Neural progenitor cell (in vitro differentiated cells): ENCODE measurements around the gene RIMKLB.
"Not testable (repeated sequence)": the region's sequence is repeated elsewhere in the genome, so short reads cannot be mapped to it uniquely, and the experiment has no call there.

Source experiments
- EZH2 ChIP-seq: fragments of 200-600 bp; sonication (generic); IDR thresholded peaks from 2 replicates; pipeline ENCODE4 v1.6.1; 2017; ENCODE audit warnings: antibody characterized with exemption, mild to moderate bottlenecking, moderate library complexity
- TF ChIP-seq, protein P1 (sequence below): fragments of 200-600 bp; sonication (generic); IDR thresholded peaks from 2 replicates; pipeline ENCODE4 v1.5.1; 2017; ENCODE audit warnings: antibody characterized with exemption, mild to moderate bottlenecking

DNA sequence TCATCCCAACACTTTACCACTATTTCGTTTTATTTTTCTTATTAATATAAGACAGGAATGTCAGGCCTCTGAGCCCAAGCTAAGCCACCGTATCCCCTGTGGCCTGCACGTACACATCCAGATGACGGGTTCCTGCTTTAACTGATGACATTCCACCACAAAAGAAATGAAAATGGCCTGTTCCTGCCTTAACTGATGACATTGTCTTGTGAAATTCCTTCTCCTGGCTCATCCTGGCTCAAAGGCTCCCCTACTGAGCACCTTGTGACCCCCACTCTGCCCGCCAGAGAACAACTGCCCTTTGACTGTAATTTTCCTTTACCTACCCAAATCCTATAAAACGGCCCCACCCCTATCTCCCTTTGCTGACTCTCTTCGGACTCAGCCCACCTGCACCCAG lies 112.3 kb downstream of the RIMKLB start:
- TF ChIP-seq, protein P1, sequence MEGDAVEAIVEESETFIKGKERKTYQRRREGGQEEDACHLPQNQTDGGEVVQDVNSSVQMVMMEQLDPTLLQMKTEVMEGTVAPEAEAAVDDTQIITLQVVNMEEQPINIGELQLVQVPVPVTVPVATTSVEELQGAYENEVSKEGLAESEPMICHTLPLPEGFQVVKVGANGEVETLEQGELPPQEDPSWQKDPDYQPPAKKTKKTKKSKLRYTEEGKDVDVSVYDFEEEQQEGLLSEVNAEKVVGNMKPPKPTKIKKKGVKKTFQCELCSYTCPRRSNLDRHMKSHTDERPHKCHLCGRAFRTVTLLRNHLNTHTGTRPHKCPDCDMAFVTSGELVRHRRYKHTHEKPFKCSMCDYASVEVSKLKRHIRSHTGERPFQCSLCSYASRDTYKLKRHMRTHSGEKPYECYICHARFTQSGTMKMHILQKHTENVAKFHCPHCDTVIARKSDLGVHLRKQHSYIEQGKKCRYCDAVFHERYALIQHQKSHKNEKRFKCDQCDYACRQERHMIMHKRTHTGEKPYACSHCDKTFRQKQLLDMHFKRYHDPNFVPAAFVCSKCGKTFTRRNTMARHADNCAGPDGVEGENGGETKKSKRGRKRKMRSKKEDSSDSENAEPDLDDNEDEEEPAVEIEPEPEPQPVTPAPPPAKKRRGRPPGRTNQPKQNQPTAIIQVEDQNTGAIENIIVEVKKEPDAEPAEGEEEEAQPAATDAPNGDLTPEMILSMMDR = not testable (repeated sequence)
- TF ChIP-seq EZH2 = not testable (repeated sequence)
